Left lung (tissue), 10 donors: ENCODE measurements around the gene DPYD. TPM values are rescaled to one million over a fixed set of nuclear protein-coding genes. Genes with fewer than 3 reads are reported as not detected.
A peak's percentile ranks its signal among the peaks of the same experiment; 100 is the strongest.

ENCODE experiments used
- ATAC-seq: fragments of 200-7000 bp; cut with Tn5 transposase; one replicate; pipeline ENCODE4 v1.9.1; 2020; ENCODE audit warnings: moderate library complexity
- DNase-seq, 4 donors: peaks; one replicate each; pipeline ENCODE4 v3.0.0-alpha.2; 2013 to 2020
- H3K27ac ChIP-seq, 2 donors: fragments of 200-600 bp; sonication (generic) in 1 of 2; one replicate each; pipeline versions ENCODE4 v1.5.0 to v1.8.0; 2020 to 2021
- H3K27me3 ChIP-seq, 2 donors: fragments of 200-600 bp; sonication (generic) in 1 of 2; one replicate each; pipeline versions ENCODE4 v1.5.0 to v1.8.0; 2020 to 2021
- H3K36me3 ChIP-seq, 2 donors: fragments of 200-600 bp; sonication (generic) in 1 of 2; one replicate each; pipeline versions ENCODE4 v1.5.0 to v1.8.0; 2020 to 2021
- H3K4me1 ChIP-seq, 2 donors: fragments of 200-600 bp; one replicate each; pipeline ENCODE4 v1.8.0; 2021
- H3K4me3 ChIP-seq, 2 donors: fragments of 200-600 bp; sonication (generic) in 1 of 2; one replicate each; pipeline versions ENCODE4 v1.5.0 to v1.8.0; 2020 to 2021; ENCODE audit warnings: mild to moderate bottlenecking in 1 of 2
- H3K9me3 ChIP-seq, 2 donors: fragments of 200-600 bp; sonication (generic) in 1 of 2; one replicate each; pipeline versions ENCODE4 v1.5.0 to v1.8.0; 2020 to 2021
- intact Hi-C, 2 donors: fragments of 100-400 bp; cut with DNase I; formaldehyde crosslinking; loops; one replicate each; pipeline versions ENCODE4 v1.11.2 to v1.14.2; 2022
- polyA plus RNA-seq, 6 donors: library from polyadenylated mRNA; unstranded; fragments of 120-200 nt; gene quantifications; one replicate each; pipeline ENCODE4 v1.2.1, GENCODE V29; 2013; ENCODE audit not compliant: insufficient read length in 6 of 6
- total RNA-seq, 2 donors: library from RNA; stranded (reverse); fragmentation: NEBNext Ultra II Directional; extraction: Animal tissue kit (Norgen Biotek cat#: 25700); gene quantifications; one replicate each; pipeline ENCODE4 v1.2.1, GENCODE V29; 2021
- TF ChIP-seq, protein P1 (sequence below), 2 donors: fragments of 200-600 bp; sonication (generic) in 1 of 2; IDR thresholded peaks; one replicate each; pipeline versions ENCODE4 v1.5.0 to v1.8.0; 2021; ENCODE audit warnings: antibody characterized with exemption in 2 of 2
- donor health status: DM: no; HTN: yes; CAD: no.
- donor health status: DM: no; HTN: no; CAD: no.

Gene DPYD
- total and polyA plus RNA-seq, 8 donors: 21.4 to 106 (median 26.1) TPM

DNA sequence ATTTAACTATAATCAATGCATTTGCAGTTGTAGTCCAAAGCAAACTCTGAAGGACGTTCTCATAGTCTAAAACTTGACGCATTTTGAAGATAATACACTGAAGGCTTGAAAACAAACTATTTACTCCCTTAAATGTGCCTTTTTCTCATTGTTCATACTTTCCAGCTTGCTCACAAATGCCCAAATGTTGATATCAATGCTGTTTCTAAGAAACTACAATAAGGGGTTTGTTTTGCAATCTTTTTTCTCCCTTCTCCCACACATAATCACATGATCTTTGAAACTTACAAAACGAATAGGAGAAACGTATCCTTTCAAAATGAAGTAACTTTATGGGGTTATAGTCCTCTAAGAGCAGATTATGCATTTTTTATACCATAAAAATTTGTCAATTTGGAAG lies 508.7 kb downstream of the DPYD start:
- H3K27ac ChIP-seq: no peak overlapping the region
- H3K9me3 ChIP-seq: no peaks in the 10 kb centered on the region
- H3K4me3 ChIP-seq: no peak overlapping the region
- DNase-seq (no peak), ATAC-seq (no peak)
- H3K36me3 ChIP-seq: peaks cover 0 to 10% of the 10 kb centered on the region in 2 donors
- intact Hi-C loops: no loop called here
- no peaks in the 10 kb centered on the region for H3K27me3 ChIP-seq
- TF ChIP-seq, protein P1, sequence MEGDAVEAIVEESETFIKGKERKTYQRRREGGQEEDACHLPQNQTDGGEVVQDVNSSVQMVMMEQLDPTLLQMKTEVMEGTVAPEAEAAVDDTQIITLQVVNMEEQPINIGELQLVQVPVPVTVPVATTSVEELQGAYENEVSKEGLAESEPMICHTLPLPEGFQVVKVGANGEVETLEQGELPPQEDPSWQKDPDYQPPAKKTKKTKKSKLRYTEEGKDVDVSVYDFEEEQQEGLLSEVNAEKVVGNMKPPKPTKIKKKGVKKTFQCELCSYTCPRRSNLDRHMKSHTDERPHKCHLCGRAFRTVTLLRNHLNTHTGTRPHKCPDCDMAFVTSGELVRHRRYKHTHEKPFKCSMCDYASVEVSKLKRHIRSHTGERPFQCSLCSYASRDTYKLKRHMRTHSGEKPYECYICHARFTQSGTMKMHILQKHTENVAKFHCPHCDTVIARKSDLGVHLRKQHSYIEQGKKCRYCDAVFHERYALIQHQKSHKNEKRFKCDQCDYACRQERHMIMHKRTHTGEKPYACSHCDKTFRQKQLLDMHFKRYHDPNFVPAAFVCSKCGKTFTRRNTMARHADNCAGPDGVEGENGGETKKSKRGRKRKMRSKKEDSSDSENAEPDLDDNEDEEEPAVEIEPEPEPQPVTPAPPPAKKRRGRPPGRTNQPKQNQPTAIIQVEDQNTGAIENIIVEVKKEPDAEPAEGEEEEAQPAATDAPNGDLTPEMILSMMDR (IDR thresholded peaks at IDR 0.05): no peak
- H3K4me1 ChIP-seq: no peaks in the 10 kb centered on the region

DNA sequence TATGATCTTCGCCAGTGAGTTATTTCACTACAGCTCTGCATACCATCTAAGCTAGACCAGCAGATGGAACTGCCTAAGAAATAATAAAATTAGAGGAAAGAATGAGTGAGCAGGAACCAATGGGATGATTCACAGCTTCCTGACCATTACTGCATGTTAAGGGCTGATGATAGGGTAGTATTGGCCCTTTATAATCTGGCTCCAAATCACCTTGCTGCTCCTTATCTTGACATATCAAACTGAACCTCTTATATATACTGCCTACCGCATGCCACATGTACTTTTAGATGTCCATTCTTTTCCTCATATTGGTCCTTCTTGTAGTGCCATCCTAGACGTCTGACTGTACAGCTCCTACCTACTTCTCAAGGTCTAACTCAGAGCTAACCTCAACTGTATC lies 524.4 kb downstream of the DPYD start:
- TF ChIP-seq, protein P1 (IDR thresholded peaks at IDR 0.05): no peak
- no peak overlapping the region for H3K27ac ChIP-seq
- no peaks in the 10 kb centered on the region for H3K27me3 ChIP-seq
- ATAC-seq (no peak), DNase-seq (no peak)
- H3K4me3 ChIP-seq: no peak overlapping the region
- no peaks in the 10 kb centered on the region for H3K4me1 ChIP-seq
- no peaks in the 10 kb centered on the region for H3K36me3 ChIP-seq
- intact Hi-C loops: no loop called here
- no peaks in the 10 kb centered on the region for H3K9me3 ChIP-seq

DNA sequence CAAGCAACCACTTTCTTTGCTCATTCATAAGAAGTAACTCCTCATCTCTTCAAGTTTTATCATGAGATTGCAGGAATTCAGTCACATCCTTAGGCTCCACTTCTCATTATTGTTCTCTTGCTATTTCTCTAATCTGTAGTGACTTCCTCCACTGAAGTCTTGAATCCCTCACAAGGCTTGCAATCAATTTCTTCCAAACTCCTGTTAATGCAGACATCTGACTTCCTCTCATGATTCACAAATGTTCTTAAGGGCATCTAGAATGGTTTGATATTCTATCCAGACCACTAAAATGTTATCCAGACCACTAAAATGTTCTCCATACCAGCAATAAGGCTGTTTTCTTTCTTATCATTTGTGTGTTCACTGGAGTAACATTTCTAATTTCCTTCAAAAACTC lies 528.1 kb downstream of the DPYD start:
- no peak overlapping the region for H3K4me3 ChIP-seq
- H3K4me1 ChIP-seq: no peaks in the 10 kb centered on the region
- TF ChIP-seq, protein P1 (IDR thresholded peaks at IDR 0.05): no peak
- no peak for DNase-seq
- H3K27me3 ChIP-seq: no peaks in the 10 kb centered on the region
- intact Hi-C loops: no loop called here
- no peak overlapping the region for H3K27ac ChIP-seq
- no peaks in the 10 kb centered on the region for H3K36me3 ChIP-seq
- ATAC-seq: no peak
- no peaks in the 10 kb centered on the region for H3K9me3 ChIP-seq

GRCh38 chr1:97385536-97386277 lies 535.1 kb downstream of the DPYD start:
- no peak for ATAC-seq
- Histone ChIP-seq H3K36me3 (peaks cover 0 to 2% of the 10 kb centered on the region in 2 donors), H3K9me3 (no peaks in the 10 kb centered on the region), H3K4me1 (no peaks in the 10 kb centered on the region), H3K27ac (no peak overlapping the region), H3K4me3 (no peak overlapping the region), H3K27me3 (no peaks in the 10 kb centered on the region)
- intact Hi-C loops: no loop called here
- TF ChIP-seq, protein P1 (IDR thresholded peaks at IDR 0.05): no peak
- no peak for DNase-seq

GRCh38 chr1:97384294-97384968 lies 536.4 kb downstream of the DPYD start:
- Histone ChIP-seq H3K4me1 (no peaks in the 10 kb centered on the region), H3K27ac (no peak overlapping the region), H3K9me3 (no peaks in the 10 kb centered on the region), H3K27me3 (no peaks in the 10 kb centered on the region), H3K4me3 (no peak overlapping the region), H3K36me3 (peaks cover 0 to 12% of the 10 kb centered on the region in 2 donors)
- ATAC-seq: peak; percentile 67
- TF ChIP-seq, protein P1 (IDR thresholded peaks at IDR 0.05): no peak
- no peak for DNase-seq
- intact Hi-C loops: no loop called here
